HEK293 (cell line): ENCODE measurements around the gene HSPG2.

Experiments used
- CTCF ChIA-PET: fragments of 350-600 bp; formaldehyde crosslinking; extraction: SDS; loops from one replicate; lab custom pipeline; 2021; ENCODE audit warnings: antibody characterized with exemption; lab: Yijun Ruan, JAX
- POLR2A ChIA-PET: fragments of 300-600 bp; formaldehyde crosslinking; extraction: SDS; loops from one replicate; lab custom pipeline; 2020; ENCODE audit warnings: antibody characterized with exemption, inconsistent platforms; lab: Yijun Ruan, JAX
- H3K27ac ChIP-seq: fragments of 200-500 bp; sonication (Bioruptor generic); 2 replicates; pipeline ENCODE4 v1.5.1; 2014; ENCODE audit warnings: low read depth, low read length, control low read depth, inconsistent platforms; ENCODE audit errors: extremely low read depth
- H3K36me3 ChIP-seq, 2 experiments: fragments of 200-500 bp in 1 of 2; sonication (Bioruptor generic) in 1 of 2; 1 replicate in 1 of 2; 2 replicates in 1 of 2; pipeline ENCODE4 v1.5.1; 2014 to 2017; ENCODE audit warnings: inconsistent platforms in 2 of 2, low read length in 2 of 2; ENCODE audit not compliant: control insufficient read depth in 2 of 2, insufficient read depth in 1 of 2
- H3K4me1 ChIP-seq: fragments of 200-500 bp; sonication (Bioruptor generic); 2 replicates; pipeline ENCODE4 v1.5.1; 2014; ENCODE audit warnings: mild to moderate bottlenecking, low read length, inconsistent platforms; ENCODE audit not compliant: control insufficient read depth, insufficient read depth
- H3K4me3 ChIP-seq: 2 replicates; pipeline ENCODE4 v1.5.1; 2011; ENCODE audit warnings: low read depth, mild to moderate bottlenecking, control low read depth, low read length, moderate library complexity
- H3K9me3 ChIP-seq: fragments of 200-500 bp; sonication (Bioruptor generic); 2 replicates; pipeline ENCODE4 v1.5.1; 2014; ENCODE audit warnings: low read depth, low read length, inconsistent platforms; ENCODE audit not compliant: control insufficient read depth, insufficient read depth
- MYNN ChIP-seq: fragments of 450-650 bp; formaldehyde crosslinking; IDR thresholded peaks from 2 replicates; pipeline ENCODE4 v1.5.1; 2016; ENCODE audit warnings: missing biosample characterization, missing genetic modification characterization, borderline replicate concordance
- OVOL3 ChIP-seq: fragments of 450-650 bp; formaldehyde crosslinking; IDR thresholded peaks from 2 replicates; pipeline ENCODE4 v1.5.1; 2016; ENCODE audit warnings: missing biosample characterization, missing genetic modification characterization
- SETDB1 ChIP-seq: IDR thresholded peaks from one replicate; pipeline ENCODE4 v1.6.1; 2017; ENCODE audit warnings: mild to moderate bottlenecking, low read length, moderate library complexity, mixed read lengths; ENCODE audit not compliant: insufficient read length
- WT1 ChIP-seq: fragments of 450-650 bp; formaldehyde crosslinking; IDR thresholded peaks from 2 replicates; pipeline ENCODE4 v1.5.1; 2016; ENCODE audit warnings: missing biosample characterization, missing genetic modification characterization
- YY2 ChIP-seq: fragments of 450-650 bp; formaldehyde crosslinking; IDR thresholded peaks from 2 replicates; pipeline ENCODE4 v1.5.1; 2016; ENCODE audit warnings: missing biosample characterization, missing genetic modification characterization
- ZBTB1 ChIP-seq: fragments of 450-650 bp; formaldehyde crosslinking; IDR thresholded peaks from 2 replicates; pipeline ENCODE4 v1.5.1; 2016; ENCODE audit warnings: missing biosample characterization, missing genetic modification characterization
- ZFP41 ChIP-seq: fragments of 450-650 bp; formaldehyde crosslinking; IDR thresholded peaks from 2 replicates; pipeline ENCODE4 v1.5.1; 2016; ENCODE audit warnings: missing biosample characterization, missing genetic modification characterization, borderline replicate concordance
- ZNF121 ChIP-seq: fragments of 450-650 bp; formaldehyde crosslinking; IDR thresholded peaks from 2 replicates; pipeline ENCODE4 v1.5.1; 2016; ENCODE audit warnings: missing biosample characterization, missing genetic modification characterization
- ZNF132 ChIP-seq: fragments of 450-650 bp; formaldehyde crosslinking; IDR thresholded peaks from 2 replicates; pipeline ENCODE4 v1.5.1; 2017; ENCODE audit warnings: missing biosample characterization, missing genetic modification characterization, borderline replicate concordance
- ZNF202 ChIP-seq: fragments of 450-650 bp; formaldehyde crosslinking; IDR thresholded peaks from 2 replicates; pipeline ENCODE4 v1.5.1; 2016; ENCODE audit warnings: missing biosample characterization, missing genetic modification characterization, borderline replicate concordance
- ZNF488 ChIP-seq: fragments of 450-650 bp; formaldehyde crosslinking; IDR thresholded peaks from 2 replicates; pipeline ENCODE4 v1.5.1; 2016; ENCODE audit warnings: missing biosample characterization, missing genetic modification characterization
- ZNF645 ChIP-seq: fragments of 450-650 bp; formaldehyde crosslinking; IDR thresholded peaks from 2 replicates; pipeline ENCODE4; 2016; ENCODE audit warnings: missing biosample characterization, missing genetic modification characterization
- ZSCAN18 ChIP-seq: fragments of 450-650 bp; formaldehyde crosslinking; IDR thresholded peaks from 2 replicates; pipeline ENCODE4 v1.5.1; 2016; ENCODE audit warnings: missing biosample characterization, missing genetic modification characterization
- TF ChIP-seq, protein P1 (sequence below): fragments of 450-650 bp; formaldehyde crosslinking; IDR thresholded peaks from 2 replicates; pipeline ENCODE4 v1.5.1; 2017; ENCODE audit warnings: missing biosample characterization, mild to moderate bottlenecking, missing genetic modification characterization, moderate library complexity
- TF ChIP-seq, protein P2 (sequence below): fragments of 450-650 bp; formaldehyde crosslinking; conservative IDR thresholded peaks from 2 replicates; pipeline ENCODE4 v1.5.1; 2016; ENCODE audit warnings: low read depth, missing biosample characterization, missing genetic modification characterization
- TF ChIP-seq, protein P3 (sequence below): fragments of 450-650 bp; formaldehyde crosslinking; IDR thresholded peaks from 2 replicates; pipeline ENCODE4 v1.5.1; 2017; ENCODE audit warnings: missing biosample characterization, missing genetic modification characterization
- TF ChIP-seq, protein P4 (sequence below): fragments of 450-650 bp; formaldehyde crosslinking; IDR thresholded peaks from 2 replicates; pipeline ENCODE4 v1.5.1; 2016; ENCODE audit warnings: missing biosample characterization, missing genetic modification characterization

Gene HSPG2

DNA sequence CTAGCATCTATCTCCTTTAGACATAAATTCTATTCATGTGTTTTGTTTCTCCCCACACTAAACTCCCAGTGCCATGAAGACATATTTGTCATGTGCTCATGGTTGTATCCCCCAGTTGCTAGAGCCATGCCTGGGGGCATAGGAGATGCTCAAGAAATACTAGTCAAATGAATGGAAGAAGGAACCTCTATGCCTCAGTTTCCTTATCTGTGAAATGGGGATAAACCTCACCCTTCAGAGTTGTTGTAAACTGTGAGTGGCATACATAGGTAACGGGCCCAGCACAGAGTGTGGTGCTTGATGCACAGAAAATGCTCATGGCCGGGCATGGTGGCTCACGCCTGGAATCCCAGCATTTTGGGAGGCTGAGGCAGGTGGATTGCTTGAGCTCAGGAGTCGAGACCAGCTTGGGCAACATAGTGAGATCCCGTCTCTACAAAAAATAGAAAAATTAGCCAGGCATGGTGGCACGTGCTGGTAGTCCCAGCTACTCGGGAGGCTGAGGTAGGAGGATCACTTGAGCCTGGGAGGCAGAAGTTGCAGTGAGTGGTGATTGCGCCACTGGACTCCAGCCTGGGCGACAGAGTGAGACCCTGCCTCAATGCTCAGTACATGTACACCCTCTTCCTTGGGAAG is 116.4 kb downstream of the HSPG2 start:
- ChIA-PET CTCF (no interaction called here), POLR2A (no interaction called here)
- no peaks in the 10 kb centered on the region for H3K9me3 ChIP-seq
- no peak overlapping the region for H3K4me3 ChIP-seq
- no peak overlapping the region for H3K27ac ChIP-seq
- H3K36me3 ChIP-seq: peaks cover 0 to 4% of the 10 kb centered on the region in 2 experiments; a peak in 1 of 3 replicates
- H3K4me1 ChIP-seq: no peaks in the 10 kb centered on the region
- no peak for TF ChIP-seq ZNF132 (tag by site-specific recombination)
- no peak for TF ChIP-seq SETDB1
- no peak for TF ChIP-seq MYNN
- TF ChIP-seq ZFP41 (tag by site-specific recombination): no peak
- no peak for TF ChIP-seq ZNF488 (tag by site-specific recombination)
- TF ChIP-seq OVOL3 (tag by site-specific recombination): no peak
- no peak for TF ChIP-seq ZBTB1 (tag by site-specific recombination)
- peak; percentile 88 for TF ChIP-seq ZNF121 (tag by site-specific recombination)

DNA sequence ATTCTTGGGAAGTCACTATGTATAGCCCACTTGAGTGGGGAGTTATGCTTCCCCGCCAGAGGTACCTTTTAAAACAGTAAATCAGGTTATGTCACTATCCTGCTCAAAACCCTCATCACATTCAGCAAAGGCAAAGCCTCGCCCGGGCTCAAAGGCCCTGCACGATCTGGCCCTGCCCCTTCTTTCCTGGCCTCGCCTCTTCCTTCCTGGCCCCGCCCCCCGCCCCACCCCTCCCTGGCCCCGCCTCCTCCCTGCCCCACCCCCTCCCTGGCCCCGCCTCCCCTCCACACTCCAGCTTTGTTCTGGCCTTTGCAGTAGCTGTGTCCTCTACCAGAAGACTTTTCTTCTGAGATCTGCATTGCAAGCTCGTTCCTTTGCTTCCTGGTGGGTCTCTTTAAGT is 118.5 kb downstream of the HSPG2 start:
- ChIA-PET CTCF (no interaction called here), POLR2A (no interaction called here)
- Histone ChIP-seq H3K36me3 (no peaks in the 10 kb centered on the region), H3K27ac (no peak overlapping the region), H3K4me1 (no peaks in the 10 kb centered on the region), H3K9me3 (no peaks in the 10 kb centered on the region), H3K4me3 (no peak overlapping the region)
- no peak for TF ChIP-seq YY2 (tag by site-specific recombination)
- TF ChIP-seq, protein P1, sequence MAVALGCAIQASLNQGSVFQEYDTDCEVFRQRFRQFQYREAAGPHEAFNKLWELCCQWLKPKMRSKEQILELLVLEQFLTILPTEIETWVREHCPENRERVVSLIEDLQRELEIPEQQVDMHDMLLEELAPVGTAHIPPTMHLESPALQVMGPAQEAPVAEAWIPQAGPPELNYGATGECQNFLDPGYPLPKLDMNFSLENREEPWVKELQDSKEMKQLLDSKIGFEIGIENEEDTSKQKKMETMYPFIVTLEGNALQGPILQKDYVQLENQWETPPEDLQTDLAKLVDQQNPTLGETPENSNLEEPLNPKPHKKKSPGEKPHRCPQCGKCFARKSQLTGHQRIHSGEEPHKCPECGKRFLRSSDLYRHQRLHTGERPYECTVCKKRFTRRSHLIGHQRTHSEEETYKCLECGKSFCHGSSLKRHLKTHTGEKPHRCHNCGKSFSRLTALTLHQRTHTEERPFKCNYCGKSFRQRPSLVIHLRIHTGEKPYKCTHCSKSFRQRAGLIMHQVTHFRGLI: no peak
- TF ChIP-seq, protein P2, sequence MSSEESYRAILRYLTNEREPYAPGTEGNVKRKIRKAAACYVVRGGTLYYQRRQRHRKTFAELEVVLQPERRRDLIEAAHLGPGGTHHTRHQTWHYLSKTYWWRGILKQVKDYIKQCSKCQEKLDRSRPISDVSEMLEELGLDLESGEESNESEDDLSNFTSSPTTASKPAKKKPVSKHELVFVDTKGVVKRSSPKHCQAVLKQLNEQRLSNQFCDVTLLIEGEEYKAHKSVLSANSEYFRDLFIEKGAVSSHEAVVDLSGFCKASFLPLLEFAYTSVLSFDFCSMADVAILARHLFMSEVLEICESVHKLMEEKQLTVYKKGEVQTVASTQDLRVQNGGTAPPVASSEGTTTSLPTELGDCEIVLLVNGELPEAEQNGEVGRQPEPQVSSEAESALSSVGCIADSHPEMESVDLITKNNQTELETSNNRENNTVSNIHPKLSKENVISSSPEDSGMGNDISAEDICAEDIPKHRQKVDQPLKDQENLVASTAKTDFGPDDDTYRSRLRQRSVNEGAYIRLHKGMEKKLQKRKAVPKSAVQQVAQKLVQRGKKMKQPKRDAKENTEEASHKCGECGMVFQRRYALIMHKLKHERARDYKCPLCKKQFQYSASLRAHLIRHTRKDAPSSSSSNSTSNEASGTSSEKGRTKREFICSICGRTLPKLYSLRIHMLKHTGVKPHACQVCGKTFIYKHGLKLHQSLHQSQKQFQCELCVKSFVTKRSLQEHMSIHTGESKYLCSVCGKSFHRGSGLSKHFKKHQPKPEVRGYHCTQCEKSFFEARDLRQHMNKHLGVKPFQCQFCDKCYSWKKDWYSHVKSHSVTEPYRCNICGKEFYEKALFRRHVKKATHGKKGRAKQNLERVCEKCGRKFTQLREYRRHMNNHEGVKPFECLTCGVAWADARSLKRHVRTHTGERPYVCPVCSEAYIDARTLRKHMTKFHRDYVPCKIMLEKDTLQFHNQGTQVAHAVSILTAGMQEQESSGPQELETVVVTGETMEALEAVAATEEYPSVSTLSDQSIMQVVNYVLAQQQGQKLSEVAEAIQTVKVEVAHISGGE (tag by site-specific recombination): no peak
- TF ChIP-seq, protein P3, sequence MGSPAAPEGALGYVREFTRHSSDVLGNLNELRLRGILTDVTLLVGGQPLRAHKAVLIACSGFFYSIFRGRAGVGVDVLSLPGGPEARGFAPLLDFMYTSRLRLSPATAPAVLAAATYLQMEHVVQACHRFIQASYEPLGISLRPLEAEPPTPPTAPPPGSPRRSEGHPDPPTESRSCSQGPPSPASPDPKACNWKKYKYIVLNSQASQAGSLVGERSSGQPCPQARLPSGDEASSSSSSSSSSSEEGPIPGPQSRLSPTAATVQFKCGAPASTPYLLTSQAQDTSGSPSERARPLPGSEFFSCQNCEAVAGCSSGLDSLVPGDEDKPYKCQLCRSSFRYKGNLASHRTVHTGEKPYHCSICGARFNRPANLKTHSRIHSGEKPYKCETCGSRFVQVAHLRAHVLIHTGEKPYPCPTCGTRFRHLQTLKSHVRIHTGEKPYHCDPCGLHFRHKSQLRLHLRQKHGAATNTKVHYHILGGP (tag by site-specific recombination): no peak
- TF ChIP-seq ZNF645 (tag by site-specific recombination): no peak
- TF ChIP-seq, protein P4, sequence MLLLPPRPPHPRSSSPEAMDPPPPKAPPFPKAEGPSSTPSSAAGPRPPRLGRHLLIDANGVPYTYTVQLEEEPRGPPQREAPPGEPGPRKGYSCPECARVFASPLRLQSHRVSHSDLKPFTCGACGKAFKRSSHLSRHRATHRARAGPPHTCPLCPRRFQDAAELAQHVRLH (tag by site-specific recombination): no peak
- no peak for TF ChIP-seq WT1 (tag by site-specific recombination)
- TF ChIP-seq ZNF202 (tag by site-specific recombination): no peak
- no peak for TF ChIP-seq ZSCAN18 (tag by site-specific recombination)
- TF ChIP-seq, all 188 proteins: peak for 0
